ENCODE measurements around the gene BORCS5. TPM values are rescaled to one million over a fixed set of nuclear protein-coding genes. Genes with fewer than 3 reads are reported as not detected.

Gene BORCS5
- total RNA-seq, 1 experiment from 2014 or later = 13.9 TPM

DNA sequence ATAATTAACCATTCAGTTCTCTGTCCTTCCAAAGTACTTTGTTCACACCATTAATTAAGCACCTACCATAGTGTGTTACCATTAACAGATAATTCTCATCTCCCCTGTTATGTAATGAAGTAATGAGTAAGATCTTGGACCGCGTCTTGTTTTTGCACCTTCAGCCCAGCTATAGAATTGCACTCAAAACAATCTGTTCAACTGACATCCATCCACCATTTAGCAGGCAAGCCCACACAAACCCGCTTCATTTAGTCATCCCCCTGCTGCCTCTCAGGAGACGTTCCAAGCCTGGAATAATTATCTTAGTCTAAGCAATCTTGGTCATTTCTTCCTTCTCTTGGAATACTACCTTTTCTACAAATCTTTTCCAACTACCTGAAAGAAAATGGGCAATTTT lies 131.4 kb downstream of the BORCS5 start:
- Mint-ChIP-seq H3K27me3 (ENCODE audit: low read depth) (no peaks in the 10 kb centered on the region), H3K36me3 (ENCODE audit: insufficient read depth in 1 of 3, low read depth in 3 of 3) (peaks cover 8 to 40% (median 20%) of the 10 kb centered on the region in 3 experiments; a peak in 6 of 7 replicates), H3K9me3 (no peaks in the 10 kb centered on the region), H3K4me3 (no peak overlapping the region), H3K4me1 (peaks cover 4 to 5% of the 10 kb centered on the region in 2 experiments; a peak in 3 of 4 replicates), H3K27ac (peak overlapping the region in 1 of 3 experiments; percentile 79; a peak in 2 of 7 replicates)
- H3K14ac ChIP-seq (ENCODE audit: insufficient read depth, low read length) = no peak overlapping the region
- no peak overlapping the region for H2BK5ac ChIP-seq (ENCODE audit: insufficient read length, low read length)
- H3K79me2 ChIP-seq (ENCODE audit: insufficient read depth, low read length) = peaks cover 2% of the 10 kb centered on the region; the same call in 1 of the 2 replicates
- no peaks in the 10 kb centered on the region for H3K23me2 ChIP-seq (ENCODE audit: insufficient read length, low read depth, low read length, poor library complexity, severe bottlenecking)
- no peak overlapping the region for H3K4me2 ChIP-seq (ENCODE audit: insufficient read depth, insufficient read length, low read length)
- no peak overlapping the region for H3K4ac ChIP-seq (ENCODE audit: low read depth, low read length)
- H3K9ac ChIP-seq (ENCODE audit: extremely low read depth, insufficient read length, low read length) = no peak overlapping the region
- TF ChIP-seq CTCF (conservative IDR thresholded peaks at IDR 0.05) = no peak
- no peak overlapping the region for H2AK5ac ChIP-seq (ENCODE audit: insufficient read length, low read length)
- no peaks in the 10 kb centered on the region for H4K20me1 ChIP-seq (ENCODE audit: control insufficient read depth, insufficient read depth, insufficient read length)
- H4K8ac ChIP-seq (replicated peaks; ENCODE audit: insufficient read length, low read depth, low read length) = no peak overlapping the region
- no peaks in the 10 kb centered on the region for H3K27me3 ChIP-seq (ENCODE audit: insufficient read depth, low read length)
- H3T11ph ChIP-seq (ENCODE audit: low read length) = no peak overlapping the region
- H2BK120ac ChIP-seq (ENCODE audit: low read depth, low read length, poor library complexity, severe bottlenecking) = no peak overlapping the region
- no peak overlapping the region for H3K23ac ChIP-seq (ENCODE audit: insufficient read length, low read depth, low read length)
- H2BK15ac ChIP-seq (ENCODE audit: low read depth, low read length) = no peak overlapping the region
- H2BK20ac ChIP-seq (ENCODE audit: low read depth, low read length, poor library complexity, severe bottlenecking) = no peak overlapping the region
- H3K56ac ChIP-seq (ENCODE audit: insufficient read length, low read depth, low read length) = no peak overlapping the region
- peaks cover 2% of the 10 kb centered on the region for H3K79me1 ChIP-seq (ENCODE audit: insufficient read depth, low read depth, low read length, poor library complexity, severe bottlenecking)
- H3K18ac ChIP-seq (ENCODE audit: insufficient read length, low read depth, low read length) = no peak overlapping the region
- no peaks in the 10 kb centered on the region for H3K4me1 ChIP-seq (ENCODE audit: insufficient read depth, low read length)
- no peaks in the 10 kb centered on the region for H3K9me3 ChIP-seq (ENCODE audit: control insufficient read depth, low read depth, low read length)
- no peak overlapping the region for H2BK12ac ChIP-seq (ENCODE audit: insufficient read length, low read depth, low read length)
- no peak for DNase-seq
- no CpG with 5 or more reads among the region's 4 CpGs for WGBS (ENCODE audit: extremely low coverage, insufficient read length, low lambda C conversion rate)
- H4K91ac ChIP-seq (ENCODE audit: insufficient read length, low read depth, low read length) = no peak overlapping the region
- no peak overlapping the region for H2AFZ ChIP-seq (ENCODE audit: low read length)
- H3K27ac ChIP-seq (ENCODE audit: insufficient read length, low read depth, low read length) = no peak overlapping the region
- no peak overlapping the region for H4K5ac ChIP-seq (ENCODE audit: insufficient read length, low read depth, low read length)

Measured in H9 (cell line).